Activated gamma-delta T cell treated with anti-CD3 and anti-CD28 coated beads, Interleukin-2, amount 50 U/mL, for 16 hours (primary cell): Measurements from ENCODE around the gene RIT2.
"Not testable (repeated sequence)": the region's sequence is repeated elsewhere in the genome, so short reads cannot be mapped to it uniquely, and the experiment has no call there.

Experiments
- DNase-seq: peaks from one replicate; pipeline ENCODE4 v3.0.0-alpha.2; 2020; ENCODE audit warnings: low read depth

RIT2 gene

DNA sequence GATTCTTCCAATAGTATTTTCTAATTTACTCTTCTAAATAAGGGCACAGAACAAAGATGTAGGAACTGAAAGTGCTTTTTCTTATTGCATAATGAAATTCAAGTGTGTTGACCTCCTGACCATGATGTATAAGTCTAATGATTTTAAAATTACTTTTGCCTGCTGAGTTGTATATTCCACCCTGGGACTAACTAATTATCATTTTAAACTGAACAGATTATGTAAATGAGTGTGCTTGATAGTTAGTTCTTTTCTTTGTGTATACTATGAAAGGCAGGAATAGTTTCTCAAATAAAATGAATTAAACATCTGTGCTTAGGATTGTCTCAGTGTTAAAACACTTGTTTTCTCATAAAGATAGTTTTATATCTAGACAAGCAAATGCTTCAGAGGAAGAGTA, 284.5 kb downstream of the RIT2 start:
- DNase-seq: no peak

DNA sequence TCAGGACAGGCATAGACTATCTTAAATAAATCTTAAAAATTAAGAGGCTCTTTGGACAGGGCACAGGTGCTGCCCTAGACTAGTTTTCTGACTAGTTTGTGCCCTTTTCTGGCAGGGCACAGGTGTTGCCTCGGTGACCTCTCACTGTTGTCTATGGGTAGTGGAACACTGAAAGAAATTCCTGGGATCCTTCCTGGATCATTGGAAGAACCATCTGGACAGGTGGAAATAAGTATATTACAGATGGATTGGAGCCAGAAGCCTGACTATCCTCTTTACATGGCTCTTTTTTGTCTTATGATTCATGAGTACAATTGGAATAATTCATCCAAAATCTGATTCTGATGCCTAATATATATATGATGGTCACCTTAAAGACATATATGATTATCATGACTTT, 286.6 kb downstream of the RIT2 start:
- no peak for DNase-seq

- DNase-seq: no peak
These were observed 291.3 kb downstream of the RIT2 start for GRCh38 chr18:42824178-42824577.

- DNase-seq: no peak
These were observed 292.8 kb downstream of the RIT2 start for GRCh38 chr18:42822711-42823110.

DNA sequence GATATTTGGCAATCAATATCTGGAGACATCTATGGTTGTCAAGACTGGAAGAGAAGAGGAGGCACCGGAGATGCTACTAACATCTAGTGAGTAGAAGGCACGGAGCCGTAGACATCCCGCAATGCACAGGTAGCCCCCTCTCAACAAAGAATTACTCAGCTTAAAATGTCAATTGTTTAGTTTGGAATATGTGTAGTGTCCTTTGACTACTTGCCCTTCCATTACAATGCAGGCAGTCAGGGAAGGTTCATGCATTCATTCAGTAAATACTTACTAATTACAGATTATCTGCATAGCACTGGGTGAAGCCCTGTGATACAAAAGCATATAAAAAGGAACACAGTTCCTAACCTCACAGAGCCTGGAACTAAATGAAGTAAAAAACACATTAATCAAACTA, 294.0 kb downstream of the RIT2 start:
- DNase-seq: no peak

GRCh38 chr18:42814618-42815017, 300.9 kb downstream of the RIT2 start:
- DNase-seq: no peak

DNA sequence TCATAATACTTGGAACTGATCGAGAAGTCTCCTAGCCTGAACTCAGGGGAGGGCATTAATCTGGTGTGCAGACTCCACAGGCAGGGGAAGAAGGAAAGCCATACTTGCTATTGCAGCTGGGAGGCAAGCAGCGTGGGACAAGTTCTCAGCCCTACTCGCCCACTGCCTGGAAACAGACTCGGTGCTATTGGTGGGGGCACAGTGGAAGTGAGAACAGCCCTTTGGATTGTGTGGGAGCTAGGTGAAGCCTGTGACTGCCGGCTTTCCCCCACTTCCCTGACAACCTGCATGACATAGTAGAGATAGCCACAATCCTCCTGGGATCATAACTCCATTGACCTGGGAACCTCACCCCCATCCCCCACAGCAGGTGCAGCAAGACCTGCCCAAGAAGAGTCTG, 301.3 kb downstream of the RIT2 start:
- no peak for DNase-seq

GRCh38 chr18:42813570-42813969, 301.9 kb downstream of the RIT2 start:
- DNase-seq: no peak

DNA sequence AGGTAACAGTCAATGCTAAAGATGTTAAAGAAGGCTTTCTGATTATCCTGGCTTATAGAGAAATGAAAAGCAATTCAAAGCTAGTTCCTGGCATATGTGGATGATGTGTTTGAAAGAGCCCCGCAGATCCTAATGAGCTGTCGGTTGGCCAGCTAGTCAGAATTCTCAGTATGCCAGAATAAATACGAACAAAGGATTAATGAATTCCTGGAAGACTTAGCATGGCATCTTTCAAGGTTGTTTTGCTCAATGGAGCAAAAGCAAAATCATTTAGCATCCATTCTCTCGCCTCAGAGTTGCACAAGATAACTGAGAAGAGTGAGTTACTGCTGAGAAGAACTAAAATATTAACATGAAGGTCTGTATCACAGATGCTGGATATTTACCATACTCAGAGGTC, 307.6 kb downstream of the RIT2 start:
- DNase-seq: no peak

DNA sequence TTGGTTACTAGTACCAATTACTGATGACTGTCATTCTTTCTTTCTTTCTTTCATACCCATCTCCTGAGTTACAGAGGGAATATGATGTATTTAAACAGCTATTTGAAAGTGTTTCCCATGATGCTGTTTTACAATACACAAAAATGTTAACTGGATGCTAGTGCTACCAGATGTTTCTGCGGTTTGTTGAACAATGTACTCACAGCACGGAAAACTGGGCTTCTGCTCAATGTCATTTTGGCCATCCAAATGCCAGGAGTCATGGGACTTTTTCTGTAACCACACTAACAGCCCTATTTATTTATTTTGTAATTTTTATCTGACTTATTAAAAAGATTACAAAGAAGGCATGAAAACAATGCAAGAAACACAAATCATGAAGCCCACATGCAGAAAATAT, 313.8 kb downstream of the RIT2 start:
- DNase-seq: no peak

GRCh38 chr18:42798606-42799170, 316.8 kb downstream of the RIT2 start:
- DNase-seq: no peak

DNA sequence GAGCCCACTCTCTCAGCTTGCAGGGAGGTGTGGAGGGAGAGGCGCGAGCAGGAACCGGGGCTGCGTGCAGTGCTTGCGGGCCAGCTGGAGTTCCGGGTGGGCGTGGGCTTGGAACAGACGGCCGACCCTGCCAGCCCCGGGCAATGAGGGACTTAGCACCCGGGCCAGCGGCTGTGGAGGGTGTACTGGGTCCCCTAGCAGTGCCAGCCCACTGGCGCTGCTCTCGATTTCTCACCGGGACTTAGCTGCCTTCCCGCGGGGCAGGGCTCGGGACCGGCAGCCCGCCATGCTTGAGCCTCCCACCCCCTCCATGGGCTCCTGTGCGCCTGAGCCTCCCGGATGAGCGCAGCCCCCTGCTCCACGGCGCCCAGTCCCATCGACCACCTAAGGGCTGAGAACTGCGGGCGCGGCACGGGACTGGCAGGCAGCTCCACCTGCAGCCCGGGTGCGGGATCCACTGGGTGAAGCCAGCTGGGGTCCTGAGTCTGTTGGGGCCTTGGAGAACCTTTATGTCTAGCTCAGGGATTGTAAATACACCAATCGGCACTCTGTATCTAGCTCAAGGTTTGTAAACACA, 320.2 kb downstream of the RIT2 start:
- DNase-seq: not testable (repeated sequence)

- no peak for DNase-seq
These were observed 322.8 kb downstream of the RIT2 start for GRCh38 chr18:42792731-42793130.

DNA sequence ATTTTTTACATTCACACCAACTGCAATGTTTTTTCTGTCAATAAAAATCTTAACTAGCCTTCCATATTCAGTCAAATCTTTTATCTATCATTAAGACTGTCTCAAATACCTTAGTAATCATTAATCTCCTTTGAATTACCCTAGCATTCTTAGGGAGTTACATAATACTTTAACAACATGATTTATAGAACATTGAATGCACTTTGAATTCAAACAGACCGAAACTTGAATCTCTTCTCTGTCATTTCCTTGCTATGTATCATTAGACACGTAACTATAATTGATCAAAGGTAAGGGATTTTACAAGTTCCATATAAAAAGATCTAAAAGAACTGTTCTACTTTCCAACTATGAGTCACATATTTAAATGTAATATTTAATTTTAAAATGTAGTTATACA, 330.9 kb downstream of the RIT2 start:
- no peak for DNase-seq

- DNase-seq: no peak
These were observed 332.6 kb downstream of the RIT2 start for GRCh38 chr18:42782929-42783328.

- DNase-seq: no peak
These were observed 334.1 kb downstream of the RIT2 start for GRCh38 chr18:42781298-42781815.

- no peak for DNase-seq
These were observed 335.3 kb downstream of the RIT2 start for GRCh38 chr18:42780171-42780570.

DNA sequence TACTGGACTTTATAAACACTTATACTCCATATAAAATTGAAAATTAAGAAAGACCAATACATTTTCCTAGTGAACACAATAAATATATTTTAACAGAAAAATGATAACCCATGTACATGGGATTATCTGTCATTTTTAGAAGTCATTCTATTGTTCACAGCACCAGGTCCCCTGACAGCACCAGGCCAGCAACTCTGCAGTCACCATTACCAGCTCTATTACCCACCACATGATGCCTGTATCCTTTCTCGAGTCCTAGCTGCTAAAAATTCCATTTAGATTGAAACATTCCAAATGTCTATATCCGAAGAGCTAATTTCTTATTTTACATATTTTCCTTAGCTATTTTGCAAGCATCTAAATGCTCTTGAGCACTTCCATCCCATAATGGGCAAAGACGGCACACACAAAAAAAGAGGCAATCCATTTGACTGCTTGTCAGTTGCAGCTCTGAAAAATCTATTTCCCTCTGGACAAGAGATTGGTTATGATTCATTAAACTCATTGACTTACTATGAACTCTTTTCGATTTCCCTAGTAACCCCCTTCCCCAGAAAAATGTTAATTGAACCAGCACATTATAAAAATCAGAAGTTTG, 336.9 kb downstream of the RIT2 start:
- no peak for DNase-seq

DNA sequence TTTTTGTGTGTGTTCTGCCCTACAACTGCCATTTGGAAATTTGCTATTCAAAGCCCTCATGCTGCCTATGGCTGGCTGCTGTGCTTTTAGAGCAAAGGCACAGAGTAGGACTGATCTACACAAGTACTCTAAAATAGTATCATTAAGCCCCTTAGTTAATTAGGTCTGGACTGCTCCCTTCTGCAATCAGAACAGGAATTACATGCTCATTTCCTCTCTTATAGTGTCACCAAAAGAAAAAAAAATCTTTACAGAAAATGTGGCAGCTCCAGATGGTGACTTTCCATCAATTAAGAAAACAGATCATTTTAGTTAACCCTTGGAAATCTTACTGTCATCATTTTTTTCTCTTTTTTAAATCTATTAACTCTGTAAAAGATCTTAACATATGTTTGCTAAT, 337.5 kb downstream of the RIT2 start:
- DNase-seq: no peak

DNA sequence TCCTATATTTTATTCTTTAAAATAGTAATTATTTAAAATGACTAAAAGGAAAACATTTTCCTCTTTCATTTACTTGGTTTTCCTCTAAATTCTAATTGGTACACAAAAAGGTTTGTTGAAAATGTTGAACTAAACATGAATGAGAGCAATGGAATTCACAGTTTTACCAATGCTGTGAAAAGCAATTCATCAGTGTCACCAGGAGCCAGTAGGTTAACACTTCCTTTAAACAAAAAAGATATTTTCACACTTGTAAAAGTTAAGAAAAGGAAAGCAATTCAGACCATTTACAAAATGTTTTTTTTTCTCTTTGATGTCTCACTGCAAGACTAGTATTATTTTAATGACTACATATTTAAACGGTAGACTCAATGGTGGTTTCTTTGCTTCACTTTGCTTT, 341.6 kb downstream of the RIT2 start:
- DNase-seq: no peak

DNA sequence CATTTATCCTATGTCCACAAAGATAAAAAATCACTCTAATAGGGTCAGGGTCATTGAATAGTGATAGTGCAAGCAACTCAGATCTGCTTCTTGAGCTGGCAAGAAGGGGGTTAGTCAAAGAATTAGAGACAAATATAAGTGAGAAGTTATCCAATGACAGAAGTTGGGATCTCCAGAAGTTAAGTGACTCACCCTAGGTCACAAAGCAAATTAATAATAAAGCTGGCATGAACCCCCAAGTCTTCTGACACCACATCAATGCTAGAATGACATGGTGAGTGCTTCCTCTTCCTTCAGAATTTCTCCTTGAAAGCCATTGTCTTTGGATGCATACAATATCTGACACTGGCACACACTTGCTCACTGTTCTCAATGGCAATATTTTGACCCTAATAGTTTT, 343.5 kb downstream of the RIT2 start:
- no peak for DNase-seq

DNA sequence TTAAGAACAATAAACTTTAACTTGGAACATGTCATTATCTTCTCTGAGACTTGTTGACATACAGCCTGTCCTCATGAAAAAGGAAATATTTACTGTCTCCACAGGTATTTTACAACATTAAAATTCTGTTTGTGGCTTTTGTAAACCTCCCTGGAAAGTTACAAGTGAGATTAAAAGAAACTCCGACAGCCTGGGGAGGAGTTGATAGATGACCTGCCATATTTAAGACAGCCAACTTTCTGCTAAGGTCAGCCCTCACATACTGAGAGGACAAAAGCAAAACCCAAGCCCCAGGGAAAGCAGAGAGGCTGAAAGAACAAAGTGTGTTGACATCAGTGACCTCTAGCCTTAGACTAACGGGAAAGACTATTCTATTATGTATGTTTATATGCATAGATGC, 350.2 kb downstream of the RIT2 start:
- no peak for DNase-seq

DNA sequence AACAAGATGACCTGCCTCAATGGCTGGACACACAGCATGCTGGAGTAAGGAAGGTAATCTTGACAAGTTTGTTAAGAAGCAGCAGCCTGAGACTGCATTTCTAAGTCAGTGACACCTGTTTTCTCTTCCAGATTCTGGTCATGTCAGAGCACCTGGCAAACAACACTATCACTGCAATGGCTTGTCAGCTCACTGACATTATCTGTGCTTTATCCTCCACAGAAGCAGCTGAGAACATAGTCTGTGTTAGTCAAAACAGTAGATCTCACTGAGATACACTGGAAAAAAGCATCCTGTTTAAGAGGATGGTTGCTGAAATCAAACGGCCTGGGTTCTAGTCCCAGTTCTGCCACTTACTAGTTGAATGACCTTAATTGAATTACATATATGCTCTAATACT, 355.2 kb downstream of the RIT2 start:
- no peak for DNase-seq

GRCh38 chr18:42758852-42759251, 356.6 kb downstream of the RIT2 start:
- no peak for DNase-seq
